GM20000 (cell line): Measurements from ENCODE around the gene PAAF1.

ENCODE experiments used
- DNase-seq: peaks from one replicate; pipeline ENCODE4 v3.0.0; 2012; ENCODE audit warnings: low spot score
- TF ChIP-seq, protein P1 (sequence below): IDR thresholded peaks from 2 replicates; pipeline ENCODE4 v1.5.1; 2012; ENCODE audit warnings: mild to moderate bottlenecking, control low read depth; ENCODE audit errors: extremely low read depth, missing control alignments

PAAF1 gene

DNA sequence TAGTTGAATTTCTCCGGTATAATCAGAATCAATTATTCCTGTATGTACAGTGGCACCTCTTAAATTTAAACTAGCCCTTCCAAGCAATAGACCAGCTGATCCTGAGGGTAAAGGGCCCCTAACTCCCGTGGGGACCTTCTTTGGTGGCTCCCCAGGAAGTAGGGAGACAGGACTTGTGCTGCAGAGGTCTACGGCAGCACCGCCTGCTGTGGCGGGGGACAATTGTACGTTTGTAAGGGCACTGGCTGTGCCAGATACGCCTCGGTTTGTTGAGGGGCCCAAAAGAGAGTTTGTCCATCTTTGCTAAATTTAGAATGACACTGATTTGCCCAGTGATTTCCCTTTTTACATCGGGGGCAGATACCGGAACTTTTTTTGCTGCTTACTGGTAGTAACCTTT, 68.1 kb downstream of the PAAF1 start:
- DNase-seq, result no peak
- TF ChIP-seq, protein P1, sequence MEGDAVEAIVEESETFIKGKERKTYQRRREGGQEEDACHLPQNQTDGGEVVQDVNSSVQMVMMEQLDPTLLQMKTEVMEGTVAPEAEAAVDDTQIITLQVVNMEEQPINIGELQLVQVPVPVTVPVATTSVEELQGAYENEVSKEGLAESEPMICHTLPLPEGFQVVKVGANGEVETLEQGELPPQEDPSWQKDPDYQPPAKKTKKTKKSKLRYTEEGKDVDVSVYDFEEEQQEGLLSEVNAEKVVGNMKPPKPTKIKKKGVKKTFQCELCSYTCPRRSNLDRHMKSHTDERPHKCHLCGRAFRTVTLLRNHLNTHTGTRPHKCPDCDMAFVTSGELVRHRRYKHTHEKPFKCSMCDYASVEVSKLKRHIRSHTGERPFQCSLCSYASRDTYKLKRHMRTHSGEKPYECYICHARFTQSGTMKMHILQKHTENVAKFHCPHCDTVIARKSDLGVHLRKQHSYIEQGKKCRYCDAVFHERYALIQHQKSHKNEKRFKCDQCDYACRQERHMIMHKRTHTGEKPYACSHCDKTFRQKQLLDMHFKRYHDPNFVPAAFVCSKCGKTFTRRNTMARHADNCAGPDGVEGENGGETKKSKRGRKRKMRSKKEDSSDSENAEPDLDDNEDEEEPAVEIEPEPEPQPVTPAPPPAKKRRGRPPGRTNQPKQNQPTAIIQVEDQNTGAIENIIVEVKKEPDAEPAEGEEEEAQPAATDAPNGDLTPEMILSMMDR, result no peak

DNA sequence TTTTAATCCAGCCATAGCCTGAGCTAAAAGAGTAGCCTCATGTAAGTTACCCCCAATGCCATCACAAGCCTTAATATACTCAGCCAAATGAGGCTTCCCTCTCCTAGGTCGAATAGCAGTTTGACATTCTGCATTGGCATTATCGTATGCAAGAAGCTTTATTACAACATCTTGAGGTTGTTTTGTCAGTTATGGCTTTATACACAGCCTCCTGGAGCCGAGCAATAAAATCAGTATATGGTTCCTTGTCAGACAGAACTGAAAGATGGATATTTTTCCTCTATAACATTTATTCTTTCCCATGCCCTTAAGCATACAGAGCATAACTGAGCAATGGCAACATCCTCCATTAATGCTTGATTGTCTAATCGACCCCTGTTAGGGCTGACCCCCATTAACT, 68.6 kb downstream of the PAAF1 start:
- no peak for DNase-seq
- TF ChIP-seq, protein P1, result no peak

DNA sequence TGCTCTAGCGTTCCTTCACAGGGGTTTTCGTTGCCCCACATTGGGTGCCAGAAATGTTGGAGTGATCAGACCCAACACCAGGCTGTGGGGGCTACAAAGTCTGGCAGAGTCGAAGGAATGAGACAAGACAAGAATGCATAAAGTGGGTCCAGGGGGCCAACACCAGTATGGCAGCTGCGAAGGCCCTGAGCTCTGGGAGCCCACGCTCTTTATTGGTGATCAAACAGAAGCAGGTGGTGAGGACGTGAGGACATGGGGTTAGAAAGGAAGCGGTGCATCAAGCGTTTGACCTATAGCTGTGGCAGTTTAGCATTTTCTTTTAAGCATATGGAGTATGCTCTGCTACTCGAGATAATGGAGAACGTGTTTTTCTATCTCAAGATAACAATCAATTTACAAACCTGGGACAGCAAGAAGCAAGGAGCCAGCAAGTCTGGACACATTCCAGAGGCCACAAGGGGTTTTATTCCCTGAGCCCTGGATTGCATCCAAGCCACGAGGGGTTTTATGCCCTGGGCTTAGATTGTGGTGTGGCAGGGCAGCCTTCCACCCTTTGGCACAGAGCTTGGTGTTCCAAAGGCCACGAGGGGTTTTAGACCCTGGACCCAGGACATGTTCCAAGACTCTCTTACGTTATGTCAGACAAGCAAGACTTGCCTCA, 70.1 kb downstream of the PAAF1 start:
- no peak for DNase-seq
- TF ChIP-seq, protein P1, result no peak

DNA sequence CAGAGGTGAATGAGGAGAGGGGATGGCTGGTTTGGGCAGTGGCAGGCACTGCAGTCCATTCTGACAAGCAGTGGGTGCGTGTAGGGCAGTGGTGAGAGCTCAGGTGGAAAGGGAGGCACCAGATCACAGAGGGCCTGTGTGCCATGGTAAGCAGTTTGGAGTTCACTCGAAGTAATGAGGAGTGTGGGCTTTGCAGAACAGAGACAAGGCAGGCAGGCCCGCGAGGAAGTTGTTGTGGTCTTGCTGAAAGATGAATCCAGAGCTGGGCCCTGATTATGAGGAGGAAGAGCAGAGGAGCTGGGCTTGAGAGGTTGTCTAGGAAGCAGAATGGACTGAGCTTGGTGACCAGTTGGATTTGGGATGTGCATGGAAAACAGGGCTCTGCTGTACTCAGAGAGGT, 72.4 kb downstream of the PAAF1 start:
- TF ChIP-seq, protein P1, result no peak

DNA sequence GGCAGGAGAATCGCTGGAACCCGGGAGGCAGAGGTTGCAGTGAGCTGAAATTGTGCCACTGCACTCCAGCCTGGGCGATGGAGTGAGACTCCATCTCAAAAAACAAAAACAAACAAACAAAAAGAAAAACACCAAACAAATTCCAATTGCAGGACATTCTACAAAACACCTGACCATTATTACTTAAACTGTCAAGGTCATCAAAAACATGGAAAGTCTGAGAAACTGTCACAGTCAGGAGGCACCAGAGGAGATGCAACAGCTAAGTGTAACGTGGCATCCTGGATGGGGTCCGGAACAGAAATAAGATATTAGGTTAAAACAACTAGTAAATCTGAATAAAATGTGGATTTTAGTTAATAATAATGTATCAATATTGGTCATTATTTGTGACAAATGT, 73.1 kb downstream of the PAAF1 start:
- TF ChIP-seq, protein P1, result no peak
- no peak for DNase-seq

More for the DNA sequence above, 72.4 kb downstream of the PAAF1 start:
- DNase-seq, result no peak

DNA sequence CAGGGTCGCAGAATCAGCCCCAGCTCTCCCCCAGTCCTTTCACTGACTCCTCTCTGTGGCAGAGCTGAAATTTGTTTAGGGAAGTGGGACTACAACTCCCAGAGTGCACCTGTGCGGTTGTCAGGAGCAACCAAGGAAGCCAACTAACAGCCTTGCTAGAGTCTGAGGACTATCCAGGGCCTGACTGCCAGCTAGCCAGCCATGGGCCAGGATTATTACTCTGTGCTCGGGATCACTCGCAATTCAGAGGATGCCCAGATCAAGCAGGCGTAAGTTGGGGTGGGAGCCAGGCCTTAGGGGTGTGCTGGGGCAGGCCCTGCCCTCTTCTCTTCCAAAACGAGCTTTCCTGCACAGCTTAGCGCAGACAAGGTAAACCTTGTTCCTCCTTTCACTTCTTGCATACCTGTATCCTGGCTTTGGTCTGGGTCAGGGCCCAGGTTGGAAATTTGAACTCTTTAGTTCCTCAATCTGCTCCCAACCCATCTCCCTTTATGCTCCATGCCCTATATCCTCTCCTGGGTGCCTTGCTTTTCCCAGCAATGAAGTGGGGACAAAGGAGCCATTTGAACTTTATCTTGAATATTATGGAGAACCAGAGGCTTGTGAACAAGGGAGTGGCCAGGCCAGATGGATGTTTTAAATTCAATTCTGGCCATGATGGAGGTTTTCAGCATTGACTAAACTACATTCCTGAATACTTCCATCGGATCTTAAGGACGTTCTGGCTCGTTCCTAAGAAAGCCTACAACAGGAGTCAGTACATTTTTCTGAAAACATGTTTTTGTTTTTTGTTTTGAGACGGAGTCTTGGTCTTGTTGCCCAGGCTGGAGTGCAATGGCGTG, 74.3 kb downstream of the PAAF1 start, which contains the start of gene DNAJB13:
Gene DNAJB13, plus strand, starts transcription at position 158 of the 842 bp plus-strand sequence. Its CDS starts 44 bp downstream, at position 202.
- TF ChIP-seq, protein P1, result no peak
- DNase-seq, result peak; percentile 86

DNA sequence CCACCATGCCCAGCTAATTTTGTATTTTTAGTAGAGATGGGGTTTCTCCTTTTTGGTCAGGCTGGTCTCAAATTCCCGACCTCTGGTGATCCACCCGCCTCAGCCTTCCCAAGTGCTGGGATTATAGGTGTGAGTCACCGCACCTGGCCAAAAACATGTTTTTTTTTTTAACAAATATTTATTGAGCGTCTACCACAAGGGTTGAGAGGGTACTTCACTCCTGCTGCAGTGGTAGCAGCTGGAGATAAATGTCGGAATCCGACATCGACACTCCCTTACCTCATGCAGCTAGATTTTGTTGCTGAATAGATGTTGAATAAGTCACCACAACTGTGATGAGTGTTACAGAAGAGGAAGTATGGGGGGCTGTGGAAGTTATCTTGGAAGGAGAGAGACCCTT, 75.0 kb downstream of the PAAF1 start:
- TF ChIP-seq, protein P1, result no peak
- no peak for DNase-seq
